8988T (cell line): ENCODE measurements around the gene ANKRD42.
A peak's percentile ranks its signal among the peaks of the same experiment; 100 is the strongest.
"Not testable (repeated sequence)": the region's sequence is repeated elsewhere in the genome, so short reads cannot be mapped to it uniquely, and the experiment has no call there.

ENCODE experiments used
- DNase-seq: peaks from one replicate; pipeline ENCODE4 v3.0.0; 2011

ANKRD42 gene

GRCh38 chr11:83249972-83250593, 56.6 kb downstream of the ANKRD42 start:
- peak; percentile 17 for DNase-seq

GRCh38 chr11:83252266-83252665, 58.8 kb downstream of the ANKRD42 start:
- no peak for DNase-seq

GRCh38 chr11:83252941-83253340, 59.4 kb downstream of the ANKRD42 start:
- no peak for DNase-seq

GRCh38 chr11:83255366-83255765, 61.9 kb downstream of the ANKRD42 start:
- DNase-seq, result no peak

- no peak for DNase-seq
Observed at GRCh38 chr11:83256602-83257340, 63.3 kb downstream of the ANKRD42 start.

GRCh38 chr11:83257761-83258168, 64.3 kb downstream of the ANKRD42 start:
- DNase-seq, result no peak

- DNase-seq, result no peak
Observed at GRCh38 chr11:83259559-83259958, 66.0 kb downstream of the ANKRD42 start.

- DNase-seq, result no peak
Observed at GRCh38 chr11:83265331-83265730, 71.8 kb downstream of the ANKRD42 start.

GRCh38 chr11:83269080-83269479, 75.6 kb downstream of the ANKRD42 start:
- DNase-seq, result not testable (repeated sequence)

GRCh38 chr11:83271734-83272133, 78.2 kb downstream of the ANKRD42 start:
- not testable (repeated sequence) for DNase-seq

GRCh38 chr11:83272627-83273026, 79.1 kb downstream of the ANKRD42 start:
- DNase-seq, result no peak

GRCh38 chr11:83275888-83276641, 82.6 kb downstream of the ANKRD42 start:
- DNase-seq, result no peak

GRCh38 chr11:83278351-83278750, 84.8 kb downstream of the ANKRD42 start:
- no peak for DNase-seq

GRCh38 chr11:83280256-83280655, 86.7 kb downstream of the ANKRD42 start:
- DNase-seq, result no peak

GRCh38 chr11:83282084-83282716, 88.7 kb downstream of the ANKRD42 start:
- DNase-seq, result no peak

- no peak for DNase-seq
Observed at GRCh38 chr11:83284501-83285150, 91.1 kb downstream of the ANKRD42 start.

GRCh38 chr11:83285151-83285770, 91.7 kb downstream of the ANKRD42 start:
- peak; percentile 61 for DNase-seq

GRCh38 chr11:83285771-83286528, 92.4 kb downstream of the ANKRD42 start, which contains the start of gene CCDC90B:
TSS of gene CCDC90B (minus strand) at chr11:83286367. CDS start at chr11:83285972, 395 bp downstream.
- peak; percentile 76 for DNase-seq

- DNase-seq, result no peak
Observed at GRCh38 chr11:83287631-83288030, 94.1 kb downstream of the ANKRD42 start.

GRCh38 chr11:83292709-83293456, 99.4 kb downstream of the ANKRD42 start:
- no peak for DNase-seq

- no peak for DNase-seq
Observed at GRCh38 chr11:83293457-83293774, 99.9 kb downstream of the ANKRD42 start.
